ENCODE data around the gene SMIM43. TPM values are rescaled to one million over a fixed set of nuclear protein-coding genes. Genes with fewer than 3 reads are reported as not detected.

Gene SMIM43
- total and polyA plus RNA-seq, 2 donors (not counting 1 experiment from before 2014, with no cell fraction given): not detected

- intact Hi-C loops (cut with micrococcal nuclease): no loop called here
- Histone ChIP-seq H3K27ac (ENCODE audit: low read length in 2 of 2) (no peak overlapping the region), H4K20me1 (ENCODE audit: control insufficient read depth, insufficient read depth, low read length, poor library complexity, severe bottlenecking) (no peaks in the 10 kb centered on the region), H3K9ac (ENCODE audit: low read length) (no peak overlapping the region), H2AFZ (ENCODE audit: insufficient read depth, low read depth, low read length, poor library complexity, severe bottlenecking) (no peak overlapping the region), H3K27me3 (replicated peaks in 1 of 4; ENCODE audit: control extremely low read depth in 1 of 4, control insufficient read depth in 3 of 4, insufficient read depth in 4 of 4, low read length in 3 of 4) (peaks cover 0 to 8% (median 1%) of the 10 kb centered on the region in 4 experiments), H3K4me2 (replicated peaks; ENCODE audit: low read depth, low read length, poor library complexity, severe bottlenecking) (no peak overlapping the region), H3K36me3 (replicated peaks in 1 of 2; ENCODE audit: control extremely low read depth in 1 of 2, control insufficient read depth in 1 of 2, extremely low read depth in 1 of 2, insufficient read depth in 2 of 2, low read length in 1 of 2) (no peaks in the 10 kb centered on the region), H3K4me1 (ENCODE audit: control insufficient read depth in 2 of 2, insufficient read depth in 2 of 2, low read length in 2 of 2) (no peaks in the 10 kb centered on the region), H3K9me3 (ENCODE audit: control extremely low read depth in 1 of 3, control insufficient read depth in 2 of 3, insufficient read depth in 1 of 3, low read length in 2 of 3) (no peaks in the 10 kb centered on the region), H3K79me2 (ENCODE audit: control insufficient read depth, insufficient read depth, low read length) (no peaks in the 10 kb centered on the region), H3K4me3 (ENCODE audit: control extremely low read depth in 1 of 5, extremely low read depth in 1 of 5, insufficient read depth in 1 of 5, low read depth in 2 of 5, low read length in 4 of 5) (no peak overlapping the region)
- Mint-ChIP-seq H3K9me3 (ENCODE audit: insufficient read depth) (no peaks in the 10 kb centered on the region), H3K27ac (no peak overlapping the region), H3K4me1 (no peaks in the 10 kb centered on the region), H3K4me3 (no peak overlapping the region), H3K27me3 (peaks cover 26% of the 10 kb centered on the region)
- ChIA-PET CTCF (no interaction called here), POLR2A (no interaction called here)
- ATAC-seq (ENCODE audit: low read depth) (no peak), DNase-seq (no peak)
- no CpG with 5 or more reads among the region's 6 CpGs for WGBS (ENCODE audit: insufficient coverage)
- TF ChIP-seq CTCF (IDR thresholded peaks at IDR 0.05) (no peak), EZH2 (IDR thresholded peaks at IDR 0.05; ENCODE audit: borderline replicate concordance, insufficient read depth, low read depth, low read length, poor library complexity, severe bottlenecking) (no peak)
Measured at GRCh38 chr4:121776610-121777401, 11.8 kb upstream of the SMIM43 start.

GRCh38 chr4:121773883-121774282, 8.9 kb upstream of the SMIM43 start:
- H3K36me3 ChIP-seq (replicated peaks in 1 of 2; ENCODE audit: control extremely low read depth in 1 of 2, control insufficient read depth in 1 of 2, extremely low read depth in 1 of 2, insufficient read depth in 2 of 2, low read length in 1 of 2): no peaks in the 10 kb centered on the region
- H3K4me2 ChIP-seq (replicated peaks; ENCODE audit: low read depth, low read length, poor library complexity, severe bottlenecking): no peak overlapping the region
- no peak overlapping the region for H3K27ac ChIP-seq (ENCODE audit: low read length in 2 of 2)
- ChIA-PET POLR2A (no interaction called here), CTCF (no interaction called here)
- no peak overlapping the region for H3K27ac Mint-ChIP-seq
- no peaks in the 10 kb centered on the region for H3K4me1 Mint-ChIP-seq
- peaks cover 29% of the 10 kb centered on the region for H3K27me3 Mint-ChIP-seq
- WGBS (ENCODE audit: insufficient coverage): no CpG with 5 or more reads among the region's 1 CpG
- intact Hi-C loops (cut with micrococcal nuclease): no loop called here
- no peak overlapping the region for H3K4me3 Mint-ChIP-seq
- H3K9me3 Mint-ChIP-seq (ENCODE audit: insufficient read depth): no peaks in the 10 kb centered on the region
- TF ChIP-seq EZH2 (IDR thresholded peaks at IDR 0.05; ENCODE audit: borderline replicate concordance, insufficient read depth, low read depth, low read length, poor library complexity, severe bottlenecking) (no peak), CTCF (IDR thresholded peaks at IDR 0.05) (no peak)
- no peaks in the 10 kb centered on the region for H3K79me2 ChIP-seq (ENCODE audit: control insufficient read depth, insufficient read depth, low read length)
- DNase-seq (no peak), ATAC-seq (ENCODE audit: low read depth) (no peak)
- peaks cover 0 to 13% (median 5%) of the 10 kb centered on the region in 4 experiments for H3K27me3 ChIP-seq (replicated peaks in 1 of 4; ENCODE audit: control extremely low read depth in 1 of 4, control insufficient read depth in 3 of 4, insufficient read depth in 4 of 4, low read length in 3 of 4)
- H3K4me1 ChIP-seq (ENCODE audit: control insufficient read depth in 2 of 2, insufficient read depth in 2 of 2, low read length in 2 of 2): no peaks in the 10 kb centered on the region
- no peaks in the 10 kb centered on the region for H3K9me3 ChIP-seq (ENCODE audit: control extremely low read depth in 1 of 3, control insufficient read depth in 2 of 3, insufficient read depth in 1 of 3, low read length in 2 of 3)
- no peak overlapping the region for H2AFZ ChIP-seq (ENCODE audit: insufficient read depth, low read depth, low read length, poor library complexity, severe bottlenecking)
- H3K9ac ChIP-seq (ENCODE audit: low read length): no peak overlapping the region
- H4K20me1 ChIP-seq (ENCODE audit: control insufficient read depth, insufficient read depth, low read length, poor library complexity, severe bottlenecking): no peaks in the 10 kb centered on the region
- no peak overlapping the region for H3K4me3 ChIP-seq (ENCODE audit: control extremely low read depth in 1 of 5, extremely low read depth in 1 of 5, insufficient read depth in 1 of 5, low read depth in 2 of 5, low read length in 4 of 5)

Data from B cell (primary cell).